B cell (primary cell): Measurements from ENCODE around the gene TEX52. TPM values are rescaled to one million over a fixed set of nuclear protein-coding genes. Genes with fewer than 3 reads are reported as not detected.

Source experiments
- ATAC-seq: fragments of 200-7000 bp; cut with Tn5 transposase; one replicate; pipeline ENCODE4 v1.10.0; 2021; ENCODE audit warnings: low read depth, mild to moderate bottlenecking, moderate number of reproducible peaks, moderate library complexity
- CTCF ChIA-PET: fragments of 350-600 bp; sonication (Branson Sonifier 250); formaldehyde crosslinking; loops from one replicate; lab custom pipeline; 2021; ENCODE audit warnings: antibody characterized with exemption, inconsistent platforms; lab: Charles Lee
- POLR2A ChIA-PET: fragments of 350-600 bp; sonication (Branson Sonifier 250); formaldehyde crosslinking; loops from one replicate; lab custom pipeline; 2021; ENCODE audit warnings: antibody characterized with exemption; lab: Charles Lee
- DNase-seq: peaks from one replicate; pipeline ENCODE4 v3.0.0; 2013
- H2AFZ ChIP-seq: 2 replicates; pipeline ENCODE4 v1.6.1; 2012; ENCODE audit warnings: mild to moderate bottlenecking, low read depth, low read length; ENCODE audit not compliant: insufficient read depth, poor library complexity, severe bottlenecking
- H3K27ac ChIP-seq, 2 donors: 1 replicate in 1 of 2; 2 replicates in 1 of 2; pipeline ENCODE4 v1.5.1; 2012 to 2013; ENCODE audit warnings: low read length in 2 of 2, mild to moderate bottlenecking in 2 of 2, moderate library complexity in 1 of 2
- H3K27me3 ChIP-seq, 4 experiments: fragments of 200-600 bp in 1 of 4; sonication (generic) in 1 of 4; replicated peaks in 1 of 4; 1 replicate in 2 of 4; 2 replicates in 2 of 4; pipeline versions ENCODE4 v1.6.1 to v1.7.0; 2013 to 2016; ENCODE audit warnings: low read length in 3 of 4, mild to moderate bottlenecking in 2 of 4, mixed read lengths in 1 of 4, moderate library complexity in 1 of 4; ENCODE audit not compliant: insufficient read depth in 4 of 4, control insufficient read depth in 3 of 4; ENCODE audit errors: control extremely low read depth in 1 of 4
- H3K36me3 ChIP-seq, 2 experiments: replicated peaks in 1 of 2; 1 replicate in 1 of 2; 2 replicates in 1 of 2; pipeline versions ENCODE4 v1.6.1 to v1.7.1; 2013; ENCODE audit warnings: low read length in 1 of 2; ENCODE audit not compliant: insufficient read depth in 2 of 2, control insufficient read depth in 1 of 2; ENCODE audit errors: control extremely low read depth in 1 of 2, extremely low read depth in 1 of 2
- H3K4me1 ChIP-seq, 2 donors: fragments of 200-600 bp in 1 of 2; sonication (generic) in 1 of 2; 1 replicate in 1 of 2; 2 replicates in 1 of 2; pipeline versions ENCODE4 v1.5.1 to v1.6.1; 2013 to 2017; ENCODE audit warnings: low read length in 2 of 2; ENCODE audit not compliant: control insufficient read depth in 2 of 2, insufficient read depth in 2 of 2
- H3K4me2 ChIP-seq: replicated peaks from 2 replicates; pipeline ENCODE3; 2012; ENCODE audit warnings: mild to moderate bottlenecking, low read depth, low read length; ENCODE audit not compliant: poor library complexity, severe bottlenecking
- H3K4me3 ChIP-seq, 5 experiments: fragments of 200-600 bp in 1 of 5; sonication (generic) in 1 of 5; 1 replicate in 3 of 5; 2 replicates in 2 of 5; pipeline versions ENCODE4 v1.5.1 to v1.7.0; 2011 to 2016; ENCODE audit warnings: low read length in 4 of 5, mild to moderate bottlenecking in 4 of 5, low read depth in 2 of 5, control low read depth in 1 of 5, moderate library complexity in 1 of 5; ENCODE audit not compliant: insufficient read depth in 1 of 5; ENCODE audit errors: control extremely low read depth in 1 of 5, extremely low read depth in 1 of 5
- H3K79me2 ChIP-seq: fragments of 200-600 bp; sonication (generic); one replicate; pipeline ENCODE4 v1.6.0; 2016; ENCODE audit warnings: low read length; ENCODE audit not compliant: control insufficient read depth, insufficient read depth
- H3K9ac ChIP-seq: fragments of 200-600 bp; sonication (generic); 2 replicates; pipeline ENCODE4 v1.6.1; 2017; ENCODE audit warnings: mild to moderate bottlenecking, low read length, moderate library complexity
- H3K9me3 ChIP-seq, 3 donors: one replicate each; pipeline versions ENCODE4 v1.6.1 to v1.7.1; 2013; ENCODE audit warnings: low read length in 2 of 3; ENCODE audit not compliant: control insufficient read depth in 2 of 3, insufficient read depth in 1 of 3; ENCODE audit errors: control extremely low read depth in 1 of 3
- H4K20me1 ChIP-seq: 2 replicates; pipeline ENCODE4 v1.6.0; 2012; ENCODE audit warnings: mild to moderate bottlenecking, low read length; ENCODE audit not compliant: insufficient read depth, control insufficient read depth, poor library complexity, severe bottlenecking
- H3K27ac Mint-ChIP-seq: one replicate; pipeline ENCODE4 v1.8.0; 2021; ENCODE audit warnings: mixed read lengths
- H3K27me3 Mint-ChIP-seq: one replicate; pipeline ENCODE4 v1.8.0; 2021; ENCODE audit warnings: mixed read lengths
- H3K4me1 Mint-ChIP-seq: one replicate; pipeline ENCODE4 v1.8.0; 2021; ENCODE audit warnings: mixed read lengths
- H3K4me3 Mint-ChIP-seq: one replicate; pipeline ENCODE4 v1.8.0; 2021; ENCODE audit warnings: mixed read lengths
- H3K9me3 Mint-ChIP-seq: one replicate; pipeline ENCODE4 v1.8.0; 2022; ENCODE audit warnings: mixed read lengths; ENCODE audit not compliant: insufficient read depth
- EZH2 ChIP-seq: IDR thresholded peaks from 2 replicates; pipeline ENCODE4 v1.6.1; 2012; ENCODE audit warnings: borderline replicate concordance, low read depth, mild to moderate bottlenecking, moderate library complexity, low read length; ENCODE audit not compliant: insufficient read depth, poor library complexity, severe bottlenecking
- WGBS: methylation state at CpG from one replicate; pipeline ENCODE4 v1.1.5; 2013; ENCODE audit warnings: missing lambda C conversion rate; ENCODE audit not compliant: insufficient coverage; 5-methylcytosine and 5-hydroxymethylcytosine counted together
- intact Hi-C: fragments of 100-400 bp; cut with micrococcal nuclease; formaldehyde crosslinking; loops from one replicate; pipeline ENCODE4 v1.10.0; 2022
- polyA plus RNA-seq: library from polyadenylated mRNA; depleted of rRNA; stranded (reverse); fragments of >200 nt; gene quantifications from 2 replicates; pipeline ENCODE4 v1.2.3, GENCODE V29; 2012
- total RNA-seq, 2 donors: library from RNA; stranded (reverse); fragments of 120-200 nt in 1 of 2; gene quantifications; 1 replicate in 1 of 2; 2 replicates in 1 of 2; pipeline versions ENCODE4 v1.2.3 to v1.2.4, GENCODE V29; 2013 to 2022
- TF ChIP-seq, protein P1 (sequence below): fragments of 200-600 bp; IDR thresholded peaks from one replicate; pipeline ENCODE4 v1.8.0; 2022; ENCODE audit warnings: antibody characterized with exemption, mild to moderate bottlenecking

Gene TEX52
- total and polyA plus RNA-seq, 2 donors (not counting 1 experiment from before 2014, with no cell fraction given), result not detected

DNA sequence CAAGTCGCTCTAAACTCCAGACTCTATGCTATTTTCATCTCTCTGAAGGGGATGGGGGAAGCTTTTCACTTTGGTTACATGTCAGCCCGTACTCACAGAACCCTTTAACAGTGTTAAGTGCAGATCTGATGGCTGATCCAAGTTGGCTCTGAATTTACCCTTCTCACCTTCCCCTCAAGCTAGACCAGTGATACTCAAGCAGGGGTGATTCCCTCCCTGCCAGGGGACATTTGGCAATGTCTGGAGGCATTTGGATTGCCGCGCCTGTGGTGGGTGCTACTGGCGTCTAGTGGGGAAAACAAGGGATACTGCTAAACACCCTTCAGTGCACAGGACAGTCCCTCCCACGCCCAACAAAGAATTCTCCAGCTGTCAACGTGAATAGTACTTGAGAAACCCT lies 6.0 kb upstream of the TEX52 start:
- no peaks in the 10 kb centered on the region for H3K9me3 Mint-ChIP-seq
- H3K79me2 ChIP-seq, result no peaks in the 10 kb centered on the region
- H3K9ac ChIP-seq, result no peak overlapping the region
- no peak overlapping the region for H3K4me3 Mint-ChIP-seq
- H3K36me3 ChIP-seq, result peaks cover 0 to 5% of the 10 kb centered on the region in 2 experiments
- intact Hi-C loops, result no loop called here
- H3K27me3 ChIP-seq, result no peaks in the 10 kb centered on the region
- H2AFZ ChIP-seq, result no peak overlapping the region
- ChIA-PET POLR2A (no interaction called here), CTCF (interaction anchor here (0.6 kb wide), 1 partner anchor 13 kb away, joined by 3 read pairs; no protein-coding TSS in a partner anchor)
- H3K9me3 ChIP-seq, result no peaks in the 10 kb centered on the region
- no peak overlapping the region for H3K27ac Mint-ChIP-seq
- H3K4me3 ChIP-seq, result no peak overlapping the region
- H3K4me2 ChIP-seq, result no peak overlapping the region
- TF ChIP-seq, protein P1, sequence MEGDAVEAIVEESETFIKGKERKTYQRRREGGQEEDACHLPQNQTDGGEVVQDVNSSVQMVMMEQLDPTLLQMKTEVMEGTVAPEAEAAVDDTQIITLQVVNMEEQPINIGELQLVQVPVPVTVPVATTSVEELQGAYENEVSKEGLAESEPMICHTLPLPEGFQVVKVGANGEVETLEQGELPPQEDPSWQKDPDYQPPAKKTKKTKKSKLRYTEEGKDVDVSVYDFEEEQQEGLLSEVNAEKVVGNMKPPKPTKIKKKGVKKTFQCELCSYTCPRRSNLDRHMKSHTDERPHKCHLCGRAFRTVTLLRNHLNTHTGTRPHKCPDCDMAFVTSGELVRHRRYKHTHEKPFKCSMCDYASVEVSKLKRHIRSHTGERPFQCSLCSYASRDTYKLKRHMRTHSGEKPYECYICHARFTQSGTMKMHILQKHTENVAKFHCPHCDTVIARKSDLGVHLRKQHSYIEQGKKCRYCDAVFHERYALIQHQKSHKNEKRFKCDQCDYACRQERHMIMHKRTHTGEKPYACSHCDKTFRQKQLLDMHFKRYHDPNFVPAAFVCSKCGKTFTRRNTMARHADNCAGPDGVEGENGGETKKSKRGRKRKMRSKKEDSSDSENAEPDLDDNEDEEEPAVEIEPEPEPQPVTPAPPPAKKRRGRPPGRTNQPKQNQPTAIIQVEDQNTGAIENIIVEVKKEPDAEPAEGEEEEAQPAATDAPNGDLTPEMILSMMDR, result no peak
- TF ChIP-seq EZH2, result no peak
- 97% methylated on average over 5 of the region's 7 CpGs for WGBS
- no peaks in the 10 kb centered on the region for H4K20me1 ChIP-seq
- no peak overlapping the region for H3K27ac ChIP-seq
- no peaks in the 10 kb centered on the region for H3K4me1 ChIP-seq
- no peak for DNase-seq
- no peaks in the 10 kb centered on the region for H3K4me1 Mint-ChIP-seq
- H3K27me3 Mint-ChIP-seq, result no peaks in the 10 kb centered on the region
- no peak for ATAC-seq

DNA sequence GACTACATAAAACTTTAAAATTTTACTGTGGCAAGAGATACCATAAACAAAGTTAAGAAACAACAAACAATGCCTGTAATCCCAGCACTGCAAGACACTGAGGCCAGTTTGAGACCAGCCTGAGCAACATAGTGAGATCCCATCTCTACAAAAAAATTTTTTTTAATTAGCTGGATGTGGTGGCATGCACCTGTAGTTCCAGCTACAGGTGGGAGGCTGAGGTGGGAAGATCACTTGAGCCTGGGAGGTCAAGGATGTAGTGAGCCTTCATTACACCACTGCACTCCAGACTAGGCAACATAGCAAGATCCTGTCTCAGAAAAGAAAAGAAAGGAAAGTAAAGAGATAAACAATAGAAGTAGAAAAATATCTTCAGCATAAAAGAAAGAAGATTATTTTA lies 3.3 kb upstream of the TEX52 start:
- H3K4me1 Mint-ChIP-seq, result no peaks in the 10 kb centered on the region
- no peaks in the 10 kb centered on the region for H3K79me2 ChIP-seq
- intact Hi-C loops, result no loop called here
- no peak overlapping the region for H3K27ac ChIP-seq
- H2AFZ ChIP-seq, result no peak overlapping the region
- no peak overlapping the region for H3K4me3 Mint-ChIP-seq
- peaks cover 0 to 7% of the 10 kb centered on the region in 2 experiments for H3K36me3 ChIP-seq
- ATAC-seq (no peak), DNase-seq (no peak)
- H3K27ac Mint-ChIP-seq, result no peak overlapping the region
- no peak overlapping the region for H3K4me3 ChIP-seq
- H3K9me3 ChIP-seq, result no peaks in the 10 kb centered on the region
- no peak for TF ChIP-seq EZH2
- TF ChIP-seq, protein P1, result no peak
- no peaks in the 10 kb centered on the region for H3K9me3 Mint-ChIP-seq
- no peaks in the 10 kb centered on the region for H3K27me3 Mint-ChIP-seq
- H3K27me3 ChIP-seq, result no peaks in the 10 kb centered on the region
- no peaks in the 10 kb centered on the region for H3K4me1 ChIP-seq
- H3K9ac ChIP-seq, result no peak overlapping the region
- no peak overlapping the region for H3K4me2 ChIP-seq
- no peaks in the 10 kb centered on the region for H4K20me1 ChIP-seq
- CTCF ChIA-PET, result no interaction called here
- POLR2A ChIA-PET, result no interaction called here
